AG09319 (cell line): ENCODE results near the gene SH2B3.

Experiments
- DNase-seq: peaks from one replicate; pipeline ENCODE4 v3.0.0-alpha.2; 2010; ENCODE audit warnings: low read depth; ENCODE audit errors: extremely low read depth
- CTCF ChIP-seq: IDR thresholded peaks from 2 replicates; pipeline ENCODE4 v1.5.1; 2011; ENCODE audit warnings: low read depth, mild to moderate bottlenecking, inconsistent platforms, low read length, moderate library complexity

The SH2B3 gene

GRCh38 chr12:111443586-111443985 is 37.9 kb downstream of the SH2B3 start:
- DNase-seq = no peak

GRCh38 chr12:111444314-111444924 is 38.7 kb downstream of the SH2B3 start:
- DNase-seq = no peak
- TF ChIP-seq CTCF = no peak

More at GRCh38 chr12:111443586-111443985, 37.9 kb downstream of the SH2B3 start:
- TF ChIP-seq CTCF = no peak

GRCh38 chr12:111444925-111445725 is 39.4 kb downstream of the SH2B3 start:
- no peak for DNase-seq
- no peak for TF ChIP-seq CTCF

GRCh38 chr12:111445726-111446581 is 40.2 kb downstream of the SH2B3 start:
- no peak for TF ChIP-seq CTCF
- DNase-seq = no peak

GRCh38 chr12:111446631-111447570 is 41.2 kb downstream of the SH2B3 start:
- TF ChIP-seq CTCF = no peak
- DNase-seq = no peak

GRCh38 chr12:111447571-111448265 is 42.0 kb downstream of the SH2B3 start:
- no peak for DNase-seq
- no peak for TF ChIP-seq CTCF
